Spleen (tissue), 7 donors: ENCODE measurements around the gene TMEM168.

Source experiments
- CTCF ChIP-seq, 11 experiments: fragments of 200-600 bp in 7 of 11; fragments of 450-650 bp in 4 of 11; sonication (generic) in 4 of 11; IDR thresholded peaks in 8 of 11; conservative IDR thresholded peaks in 3 of 11; 1 replicate in 7 of 11; 2 replicates in 4 of 11; pipeline versions ENCODE4 v1.4.0 to v1.8.0; 2016 to 2021; ENCODE audit warnings: antibody characterized with exemption in 11 of 11, inconsistent platforms in 4 of 11, mild to moderate bottlenecking in 1 of 11
- POLR2AphosphoS5 ChIP-seq, 3 donors: sonication (generic); formaldehyde crosslinking; IDR thresholded peaks; one replicate each; pipeline ENCODE4 v1.5.1; 2017; ENCODE audit warnings: antibody characterized with exemption in 3 of 3
- donor health status: DM: no; HTN: no; CAD: no; lungs with moderate emphysema.
- donor health status: DM: no; HTN: no; CAD: no.
- donor health status: DM: no; HTN: no; CAD: no.

DNA sequence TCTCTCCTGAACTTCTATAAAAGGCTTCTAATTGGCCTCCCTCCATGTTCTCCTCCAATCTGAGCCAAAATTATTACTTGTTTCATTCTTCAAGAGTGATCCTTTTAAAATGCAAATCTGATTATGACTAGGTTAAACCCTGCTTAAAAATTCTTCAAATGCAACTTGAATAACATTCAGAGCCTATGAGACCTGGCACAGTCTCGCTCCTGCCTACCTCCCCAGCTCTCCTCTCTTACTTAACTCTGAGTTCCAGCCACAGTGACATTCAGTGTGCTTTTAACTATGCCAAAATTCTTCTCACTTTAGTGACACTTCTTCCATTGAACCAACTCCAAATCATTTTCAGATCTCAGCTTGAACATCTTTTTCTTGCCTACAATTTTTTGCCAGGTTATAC lies 68.8 kb downstream of the TMEM168 start:
- TF ChIP-seq CTCF (IDR thresholded peaks at IDR 0.05 in 8 of 11, conservative IDR thresholded peaks at IDR 0.05 in 3 of 11) (no peak), POLR2AphosphoS5 (IDR thresholded peaks at IDR 0.05) (no peak)
